Astrocyte of the spinal cord (primary cell): Measurements from ENCODE around the gene BCL2L13.

Experiments
- DNase-seq: peaks from one replicate; pipeline ENCODE4 v3.0.0; 2011; ENCODE audit warnings: low read depth, low spot score
- H3K4me3 ChIP-seq: 2 replicates; pipeline ENCODE4 v1.5.1; 2011; ENCODE audit warnings: low read depth, mild to moderate bottlenecking, low read length, moderate library complexity
- in situ Hi-C: cut with HindIII; loops from 2 replicates; pipeline ENCODE4 v1.10.0; 2017; ENCODE audit warnings: low sequenced_read_pairs
- TF ChIP-seq, protein P1 (sequence below): IDR thresholded peaks from 2 replicates; pipeline ENCODE4 v1.5.1; 2012; ENCODE audit warnings: low read depth, mild to moderate bottlenecking, low read length, inconsistent platforms

The BCL2L13 gene

DNA sequence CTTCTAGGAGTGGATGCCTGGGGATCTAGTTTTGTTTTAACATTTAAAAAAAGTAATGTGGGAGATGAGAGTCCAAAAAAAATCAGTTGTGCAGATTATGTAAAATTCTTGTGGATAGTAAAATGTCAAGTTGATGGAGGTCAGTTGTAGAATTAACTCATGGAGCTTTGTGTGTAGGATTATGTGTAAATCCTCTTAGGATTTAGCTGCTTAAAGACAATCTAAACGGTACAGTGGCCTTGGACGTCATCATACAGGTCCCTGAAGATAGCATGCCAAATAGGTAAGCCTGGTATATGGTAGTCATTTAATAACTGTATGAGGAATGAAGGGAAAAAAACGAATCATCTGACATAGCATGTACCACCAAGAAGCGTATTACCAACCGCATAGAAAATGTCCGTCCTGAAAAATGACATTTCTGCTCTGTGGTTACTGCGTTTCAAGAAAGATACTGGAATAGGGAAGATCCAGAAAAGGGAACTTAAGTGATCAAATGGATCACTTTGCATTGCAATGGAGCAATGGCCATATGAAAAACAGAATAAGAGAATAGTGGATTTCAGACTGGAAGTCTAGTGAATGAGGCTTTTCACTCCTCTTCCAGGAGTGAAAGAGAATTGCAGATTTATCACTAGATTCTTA lies 61.3 kb downstream of the BCL2L13 start:
- no peak overlapping the region for H3K4me3 ChIP-seq
- in situ Hi-C loops = no loop called here
- DNase-seq = no peak
- TF ChIP-seq, protein P1, sequence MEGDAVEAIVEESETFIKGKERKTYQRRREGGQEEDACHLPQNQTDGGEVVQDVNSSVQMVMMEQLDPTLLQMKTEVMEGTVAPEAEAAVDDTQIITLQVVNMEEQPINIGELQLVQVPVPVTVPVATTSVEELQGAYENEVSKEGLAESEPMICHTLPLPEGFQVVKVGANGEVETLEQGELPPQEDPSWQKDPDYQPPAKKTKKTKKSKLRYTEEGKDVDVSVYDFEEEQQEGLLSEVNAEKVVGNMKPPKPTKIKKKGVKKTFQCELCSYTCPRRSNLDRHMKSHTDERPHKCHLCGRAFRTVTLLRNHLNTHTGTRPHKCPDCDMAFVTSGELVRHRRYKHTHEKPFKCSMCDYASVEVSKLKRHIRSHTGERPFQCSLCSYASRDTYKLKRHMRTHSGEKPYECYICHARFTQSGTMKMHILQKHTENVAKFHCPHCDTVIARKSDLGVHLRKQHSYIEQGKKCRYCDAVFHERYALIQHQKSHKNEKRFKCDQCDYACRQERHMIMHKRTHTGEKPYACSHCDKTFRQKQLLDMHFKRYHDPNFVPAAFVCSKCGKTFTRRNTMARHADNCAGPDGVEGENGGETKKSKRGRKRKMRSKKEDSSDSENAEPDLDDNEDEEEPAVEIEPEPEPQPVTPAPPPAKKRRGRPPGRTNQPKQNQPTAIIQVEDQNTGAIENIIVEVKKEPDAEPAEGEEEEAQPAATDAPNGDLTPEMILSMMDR = no peak

DNA sequence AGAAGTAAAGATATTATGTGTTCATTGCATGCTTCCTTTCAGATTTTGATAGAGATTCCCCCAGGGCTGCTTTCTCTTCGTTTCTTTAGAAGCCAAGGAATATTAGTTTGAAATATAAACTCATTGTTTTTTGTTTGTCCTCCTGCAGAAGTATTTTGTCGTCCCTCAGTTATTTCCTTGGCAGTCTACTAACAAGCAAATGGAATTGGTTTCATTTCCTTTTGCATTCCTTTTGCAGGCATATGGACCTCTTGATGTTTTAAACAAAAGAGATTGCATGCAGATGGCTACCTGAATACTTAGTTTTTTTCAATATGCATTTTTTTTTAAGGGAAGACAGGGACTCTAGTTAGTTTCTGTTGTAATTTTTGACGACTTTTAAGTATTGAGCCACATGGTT lies 62.2 kb downstream of the BCL2L13 start:
- DNase-seq = no peak
- TF ChIP-seq, protein P1 = no peak
- H3K4me3 ChIP-seq = no peak overlapping the region
- in situ Hi-C loops = no loop called here

- TF ChIP-seq, protein P1 = no peak
- DNase-seq = no peak
These were observed 65.3 kb downstream of the BCL2L13 start for GRCh38 chr22:17703811-17704210.

GRCh38 chr22:17705546-17705945 lies 67.0 kb downstream of the BCL2L13 start:
- TF ChIP-seq, protein P1 = no peak
- H3K4me3 ChIP-seq = no peak overlapping the region
- in situ Hi-C loops = no loop called here
- no peak for DNase-seq

More at GRCh38 chr22:17703811-17704210, 65.3 kb downstream of the BCL2L13 start:
- in situ Hi-C loops = no loop called here
- no peak overlapping the region for H3K4me3 ChIP-seq

DNA sequence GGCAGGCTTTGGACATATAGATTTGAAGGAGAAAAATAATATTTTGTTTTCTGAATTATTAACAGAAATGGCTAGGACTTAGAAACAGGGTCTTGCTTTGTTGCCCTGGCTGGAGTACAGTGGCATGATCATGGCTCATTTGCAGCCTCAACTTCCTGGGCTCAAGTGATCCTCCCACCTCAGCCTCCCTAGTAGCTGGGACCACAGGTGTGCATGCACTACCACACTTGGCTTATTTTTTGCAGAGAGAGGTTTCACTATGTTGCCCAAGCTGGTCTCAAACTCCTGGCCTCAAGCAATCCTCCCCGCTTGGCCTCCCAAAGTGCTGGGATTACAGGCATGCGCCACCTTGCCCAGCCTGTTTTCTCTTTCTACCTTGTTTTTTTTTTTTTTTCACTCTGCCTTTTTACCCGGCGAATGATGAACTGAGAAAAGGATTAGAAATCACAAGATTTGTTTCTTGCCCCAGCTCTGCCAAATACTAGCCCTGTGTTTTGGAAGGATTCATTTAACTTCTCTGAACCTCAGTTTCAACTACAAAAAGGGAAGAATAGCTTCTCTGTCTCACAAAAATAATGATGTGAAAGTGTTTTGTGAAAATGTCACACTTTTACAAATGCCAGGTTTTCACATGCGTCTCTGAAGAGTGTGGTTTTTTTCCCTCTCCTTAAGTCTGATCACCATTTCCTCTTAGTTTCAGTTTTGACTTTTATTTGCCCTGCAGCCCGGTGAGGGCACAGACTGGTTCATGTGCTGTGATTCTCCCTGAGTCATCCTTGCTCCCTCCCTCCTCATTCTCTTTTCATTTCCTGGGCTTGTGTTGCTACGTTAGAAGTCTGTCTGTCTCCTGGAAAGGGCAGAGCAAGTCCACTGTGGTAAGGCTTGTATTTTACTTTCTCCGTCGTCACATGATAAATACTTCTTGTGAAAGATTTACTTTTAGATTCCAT lies 67.7 kb downstream of the BCL2L13 start:
- TF ChIP-seq, protein P1 = no peak
- in situ Hi-C loops = no loop called here
- DNase-seq = peak; percentile 94

GRCh38 chr22:17706947-17707346 lies 68.4 kb downstream of the BCL2L13 start:
- TF ChIP-seq, protein P1 = no peak
- peak overlapping the region; percentile 39 for H3K4me3 ChIP-seq
- in situ Hi-C loops = no loop called here
- no peak for DNase-seq

More for the DNA sequence above, 67.7 kb downstream of the BCL2L13 start:
- peak overlapping the region; percentile 39 for H3K4me3 ChIP-seq
